HL-60 (cell line): ENCODE results near the gene SGIP1.

ENCODE experiments used
- CTCF ChIP-seq: IDR thresholded peaks from one replicate; pipeline ENCODE4 v1.5.1; 2011; ENCODE audit warnings: low read length, control low read depth, inconsistent platforms; ENCODE audit not compliant: insufficient read depth
- GABPA ChIP-seq: IDR thresholded peaks from 2 replicates; pipeline ENCODE4 v1.6.1; 2012; ENCODE audit warnings: low read depth

- TF ChIP-seq CTCF (no peak), GABPA (no peak)
Observed at GRCh38 chr1:66492424-66492823, 41.5 kb upstream of the SGIP1 start.
